Nephron (organoid): Measurements from ENCODE around the gene SLC22A23.
A peak's percentile ranks its signal among the peaks of the same experiment; 100 is the strongest.

Experiments used
- H3K27ac Mint-ChIP-seq, 3 experiments: 2 replicates each; pipeline ENCODE4 v1.8.0; 2020; ENCODE audit warnings: mixed read lengths in 3 of 3, mild to moderate bottlenecking in 2 of 3, moderate library complexity in 1 of 3
- H3K27me3 Mint-ChIP-seq: 2 replicates; pipeline ENCODE4 v1.8.0; 2021; ENCODE audit warnings: low read depth, mild to moderate bottlenecking, moderate library complexity, mixed read lengths
- H3K36me3 Mint-ChIP-seq: 2 replicates; pipeline ENCODE4 v1.8.0; 2020; ENCODE audit warnings: low read depth, mixed read lengths
- H3K4me1 Mint-ChIP-seq: 2 replicates; pipeline ENCODE4 v1.8.0; 2020; ENCODE audit warnings: mixed read lengths
- H3K4me3 Mint-ChIP-seq, 3 experiments: 2 replicates each; pipeline ENCODE4 v1.8.0; 2020; ENCODE audit warnings: mild to moderate bottlenecking in 3 of 3, mixed read lengths in 3 of 3, moderate library complexity in 2 of 3
- H3K9me3 Mint-ChIP-seq: 2 replicates; pipeline ENCODE4 v1.8.0; 2020; ENCODE audit warnings: mixed read lengths
- CTCF ChIP-seq, 3 experiments: fragments of 200-600 bp; sonication (generic); IDR thresholded peaks; one replicate each; pipeline ENCODE4 v1.5.0; 2021; ENCODE audit warnings: antibody characterized with exemption in 3 of 3; ENCODE audit not compliant: unreplicated experiment in 3 of 3

Gene SLC22A23

GRCh38 chr6:3457710-3458602 lies 1.1 kb upstream of the SLC22A23 start:
- peak overlapping the region; percentile 86 for H3K4me3 Mint-ChIP-seq
- peaks cover 3% of the 10 kb centered on the region for H3K9me3 Mint-ChIP-seq
- no peaks in the 10 kb centered on the region for H3K36me3 Mint-ChIP-seq
- peaks cover 31% of the 10 kb centered on the region for H3K27me3 Mint-ChIP-seq
- TF ChIP-seq CTCF (IDR thresholded peaks at IDR 0.05; ENCODE audit: unreplicated experiment in 3 of 3) = no peak
- peaks cover 6% of the 10 kb centered on the region for H3K4me1 Mint-ChIP-seq
- peak overlapping the region in 2 of 3 experiments; percentile 27 to 53 for H3K27ac Mint-ChIP-seq

GRCh38 chr6:3456395-3456897 lies 404 bp downstream of the SLC22A23 start:
- Mint-ChIP-seq H3K27ac (no peak overlapping the region), H3K4me1 (peaks cover 6% of the 10 kb centered on the region), H3K36me3 (no peaks in the 10 kb centered on the region), H3K27me3 (peaks cover 25% of the 10 kb centered on the region), H3K9me3 (no peaks in the 10 kb centered on the region), H3K4me3 (no peak overlapping the region)
- no peak for TF ChIP-seq CTCF (IDR thresholded peaks at IDR 0.05; ENCODE audit: unreplicated experiment in 3 of 3)

- peaks cover 6% of the 10 kb centered on the region for H3K4me1 Mint-ChIP-seq
- no peak for TF ChIP-seq CTCF (IDR thresholded peaks at IDR 0.05; ENCODE audit: unreplicated experiment in 3 of 3)
- no peak overlapping the region for H3K4me3 Mint-ChIP-seq
- H3K9me3 Mint-ChIP-seq = no peaks in the 10 kb centered on the region
- H3K27ac Mint-ChIP-seq = no peak overlapping the region
- no peaks in the 10 kb centered on the region for H3K36me3 Mint-ChIP-seq
- peaks cover 25% of the 10 kb centered on the region for H3K27me3 Mint-ChIP-seq
Measured at GRCh38 chr6:3455569-3456394, 1.1 kb downstream of the SLC22A23 start.

GRCh38 chr6:3455147-3455568 lies 1.7 kb downstream of the SLC22A23 start:
- Mint-ChIP-seq H3K27me3 (peaks cover 25% of the 10 kb centered on the region), H3K36me3 (no peaks in the 10 kb centered on the region), H3K27ac (no peak overlapping the region), H3K9me3 (no peaks in the 10 kb centered on the region), H3K4me1 (peaks cover 6% of the 10 kb centered on the region), H3K4me3 (no peak overlapping the region)
- no peak for TF ChIP-seq CTCF (IDR thresholded peaks at IDR 0.05; ENCODE audit: unreplicated experiment in 3 of 3)

GRCh38 chr6:3454273-3455010 lies 2.4 kb downstream of the SLC22A23 start:
- peaks cover 21% of the 10 kb centered on the region for H3K27me3 Mint-ChIP-seq
- no peak overlapping the region for H3K4me3 Mint-ChIP-seq
- no peak for TF ChIP-seq CTCF (IDR thresholded peaks at IDR 0.05; ENCODE audit: unreplicated experiment in 3 of 3)
- H3K4me1 Mint-ChIP-seq = peaks cover 6% of the 10 kb centered on the region
- H3K27ac Mint-ChIP-seq = no peak overlapping the region
- no peaks in the 10 kb centered on the region for H3K9me3 Mint-ChIP-seq
- peaks cover 3% of the 10 kb centered on the region for H3K36me3 Mint-ChIP-seq
